ENCODE data around the gene PLEKHB1.

DNA sequence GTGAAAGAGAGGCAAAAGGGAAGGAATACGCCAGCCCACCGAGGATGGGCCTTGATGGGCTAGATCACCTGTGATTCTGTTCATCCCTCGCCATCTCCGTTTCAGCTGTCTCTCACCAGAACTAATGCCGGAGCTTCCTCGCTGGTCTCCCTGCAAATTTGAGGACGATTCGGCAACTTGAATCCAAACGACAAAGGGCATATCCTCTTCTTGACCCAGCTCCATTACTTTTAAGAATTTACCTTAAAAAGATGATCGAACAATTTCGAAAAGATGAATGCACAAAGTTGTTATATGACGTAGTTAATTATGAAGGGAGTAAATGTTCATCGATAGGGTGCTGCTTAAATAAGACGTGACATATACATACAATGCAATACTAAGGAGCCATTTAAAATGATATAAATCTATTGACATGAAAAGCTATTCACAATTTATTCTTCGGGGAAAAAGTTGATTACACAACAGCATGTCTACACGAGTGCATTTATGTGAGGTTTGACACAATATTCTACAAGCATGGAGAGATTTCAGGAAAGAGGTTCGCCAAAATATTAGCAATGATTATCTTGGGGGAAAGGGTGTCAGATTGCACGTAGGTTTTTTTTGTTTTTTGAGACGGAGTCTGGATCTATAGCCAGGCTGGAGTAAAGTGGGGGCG is 47.5 kb upstream of the PLEKHB1 start:
- TF ChIP-seq POLR2A (IDR thresholded peaks at IDR 0.05): no peak
- TF ChIP-seq, protein P1, sequence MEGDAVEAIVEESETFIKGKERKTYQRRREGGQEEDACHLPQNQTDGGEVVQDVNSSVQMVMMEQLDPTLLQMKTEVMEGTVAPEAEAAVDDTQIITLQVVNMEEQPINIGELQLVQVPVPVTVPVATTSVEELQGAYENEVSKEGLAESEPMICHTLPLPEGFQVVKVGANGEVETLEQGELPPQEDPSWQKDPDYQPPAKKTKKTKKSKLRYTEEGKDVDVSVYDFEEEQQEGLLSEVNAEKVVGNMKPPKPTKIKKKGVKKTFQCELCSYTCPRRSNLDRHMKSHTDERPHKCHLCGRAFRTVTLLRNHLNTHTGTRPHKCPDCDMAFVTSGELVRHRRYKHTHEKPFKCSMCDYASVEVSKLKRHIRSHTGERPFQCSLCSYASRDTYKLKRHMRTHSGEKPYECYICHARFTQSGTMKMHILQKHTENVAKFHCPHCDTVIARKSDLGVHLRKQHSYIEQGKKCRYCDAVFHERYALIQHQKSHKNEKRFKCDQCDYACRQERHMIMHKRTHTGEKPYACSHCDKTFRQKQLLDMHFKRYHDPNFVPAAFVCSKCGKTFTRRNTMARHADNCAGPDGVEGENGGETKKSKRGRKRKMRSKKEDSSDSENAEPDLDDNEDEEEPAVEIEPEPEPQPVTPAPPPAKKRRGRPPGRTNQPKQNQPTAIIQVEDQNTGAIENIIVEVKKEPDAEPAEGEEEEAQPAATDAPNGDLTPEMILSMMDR (IDR thresholded peaks at IDR 0.05): no peak

Data from thyroid gland (tissue), 4 donors.